Left renal cortex interstitium (tissue), 4 donors: ENCODE measurements around the gene TRIM14. TPM values are rescaled to one million over a fixed set of nuclear protein-coding genes. Genes with fewer than 3 reads are reported as not detected.
"Not testable (repeated sequence)": the region's sequence is repeated elsewhere in the genome, so short reads cannot be mapped to it uniquely, and the experiment has no call there.

Experiments
- DNase-seq, 4 donors: peaks; one replicate each; pipeline ENCODE4 v3.0.0-alpha.2; 2013; ENCODE audit warnings: low read depth in 4 of 4, low spot score in 2 of 4, missing footprints in 1 of 4
- polyA plus RNA-seq, 4 donors: library from polyadenylated mRNA; unstranded; fragments of 120-200 nt; gene quantifications; one replicate each; pipeline ENCODE4 v1.2.1, GENCODE V29; 2013; ENCODE audit not compliant: insufficient read length in 4 of 4

Gene TRIM14
- polyA plus RNA-seq, 4 donors = 4.5 to 7.3 (median 5.8) TPM

- DNase-seq = no peak
These were observed 98.4 kb downstream of the TRIM14 start for GRCh38 chr9:98020476-98021145.

GRCh38 chr9:98019869-98020268, 99.2 kb downstream of the TRIM14 start:
- DNase-seq = not testable (repeated sequence)

Other genes starting within 250 kb of the TRIM14 start
- gene TRMO, start 196.7 kb downstream of the TRIM14 start, polyA plus RNA-seq = 10 to 100 TPM; 19.2 to 22.9 (median 20.6) TPM
- 10 to 100 TPM in 1 of 4 donors, 1 to 10 TPM in 3; 2.1 to 10.7 (median 2.5) TPM for gene HEMGN, start 181.1 kb downstream of the TRIM14 start, polyA plus RNA-seq
- 100 to 1,000 TPM; 221 to 258 (median 232) TPM for gene ANP32B, start 135.9 kb downstream of the TRIM14 start, polyA plus RNA-seq
- 10 to 100 TPM; 38.2 to 43.9 (median 41.0) TPM for gene NANS, start 62.5 kb downstream of the TRIM14 start, polyA plus RNA-seq
- gene CORO2A, start 73.4 kb upstream of the TRIM14 start, polyA plus RNA-seq = 1 to 10 TPM; 2.1 to 2.8 (median 2.1) TPM
- gene TBC1D2, start 136.4 kb upstream of the TRIM14 start, polyA plus RNA-seq = 1 to 10 TPM; 3.1 to 4.9 (median 3.6) TPM